Activated B cell treated with CpG ODN at 0.5 μM for 24 hours (primary cell): ENCODE results near the gene PARN. TPM values are rescaled to one million over a fixed set of nuclear protein-coding genes. Genes with fewer than 3 reads are reported as not detected.
"Not testable (repeated sequence)": the region's sequence is repeated elsewhere in the genome, so short reads cannot be mapped to it uniquely, and the experiment has no call there.

Experiments
- ATAC-seq: fragments of 200-7000 bp; cut with Tn5 transposase; one replicate; pipeline ENCODE4 v1.10.0; 2021; ENCODE audit warnings: low read depth, mild to moderate bottlenecking, moderate library complexity
- CTCF ChIA-PET: fragments of 350-600 bp; sonication (Branson Sonifier 250); formaldehyde crosslinking; loops from one replicate; lab custom pipeline; 2021; ENCODE audit warnings: antibody characterized with exemption; lab: Charles Lee
- POLR2A ChIA-PET: fragments of 350-600 bp; sonication (Branson Sonifier 250); formaldehyde crosslinking; loops from one replicate; lab custom pipeline; 2021; ENCODE audit warnings: antibody characterized with exemption; lab: Charles Lee
- DNase-seq: peaks from one replicate; pipeline ENCODE4 v3.0.0; 2022
- H3K27ac Mint-ChIP-seq: one replicate; pipeline ENCODE4 v1.8.0; 2020; ENCODE audit warnings: mixed read lengths
- H3K27me3 Mint-ChIP-seq: one replicate; pipeline ENCODE4 v1.8.0; 2021; ENCODE audit warnings: mixed read lengths
- H3K36me3 Mint-ChIP-seq: one replicate; pipeline ENCODE4 v1.8.0; 2021; ENCODE audit warnings: low read depth, mixed read lengths
- H3K4me1 Mint-ChIP-seq: one replicate; pipeline ENCODE4 v1.8.0; 2021; ENCODE audit warnings: mixed read lengths
- H3K4me3 Mint-ChIP-seq: one replicate; pipeline ENCODE4 v1.8.0; 2020; ENCODE audit warnings: mild to moderate bottlenecking, mixed read lengths
- H3K9me3 Mint-ChIP-seq: one replicate; pipeline ENCODE4 v1.8.0; 2020; ENCODE audit warnings: mixed read lengths
- intact Hi-C: fragments of 100-400 bp; cut with micrococcal nuclease; formaldehyde crosslinking; loops from one replicate; pipeline ENCODE4 v1.15.1; 2024
- total RNA-seq: library from RNA; stranded (reverse); gene quantifications from 2 replicates; pipeline ENCODE4 v1.2.3, GENCODE V29; 2022
- TF ChIP-seq, protein P1 (sequence below): fragments of 200-600 bp; IDR thresholded peaks from one replicate; pipeline ENCODE4 v1.8.0; 2022; ENCODE audit warnings: antibody characterized with exemption, mild to moderate bottlenecking

Gene PARN
- total RNA-seq, 1 donor from 2014 or later, result 47.3 TPM

DNA sequence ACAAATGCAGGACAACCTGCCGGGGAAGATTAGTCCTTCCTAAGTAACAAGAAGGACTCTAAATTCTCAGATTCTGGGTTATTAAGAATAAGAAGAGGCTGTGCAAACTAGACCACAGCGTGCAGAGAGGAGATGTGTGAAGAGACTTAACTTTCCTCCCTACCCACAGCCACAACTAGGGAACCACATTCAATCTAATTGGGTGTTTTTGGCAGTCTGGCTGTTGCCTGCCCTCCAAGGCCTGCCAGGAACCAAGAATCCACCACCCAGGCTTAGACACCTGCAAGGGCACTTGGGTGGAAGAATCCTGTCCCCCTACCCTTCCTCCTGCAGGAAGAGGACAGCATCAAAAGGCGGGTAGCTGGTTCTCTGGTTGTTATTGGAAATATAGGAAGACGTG lies 202.0 kb downstream of the PARN start:
- Mint-ChIP-seq H3K27ac (no peak overlapping the region), H3K36me3 (peaks cover 18% of the 10 kb centered on the region), H3K27me3 (no peaks in the 10 kb centered on the region), H3K4me1 (no peaks in the 10 kb centered on the region), H3K9me3 (peaks cover 6% of the 10 kb centered on the region), H3K4me3 (no peak overlapping the region)
- intact Hi-C loops, result no loop called here
- ChIA-PET POLR2A (no interaction called here), CTCF (no interaction called here)
- ATAC-seq (no peak), DNase-seq (no peak)
- TF ChIP-seq, protein P1, sequence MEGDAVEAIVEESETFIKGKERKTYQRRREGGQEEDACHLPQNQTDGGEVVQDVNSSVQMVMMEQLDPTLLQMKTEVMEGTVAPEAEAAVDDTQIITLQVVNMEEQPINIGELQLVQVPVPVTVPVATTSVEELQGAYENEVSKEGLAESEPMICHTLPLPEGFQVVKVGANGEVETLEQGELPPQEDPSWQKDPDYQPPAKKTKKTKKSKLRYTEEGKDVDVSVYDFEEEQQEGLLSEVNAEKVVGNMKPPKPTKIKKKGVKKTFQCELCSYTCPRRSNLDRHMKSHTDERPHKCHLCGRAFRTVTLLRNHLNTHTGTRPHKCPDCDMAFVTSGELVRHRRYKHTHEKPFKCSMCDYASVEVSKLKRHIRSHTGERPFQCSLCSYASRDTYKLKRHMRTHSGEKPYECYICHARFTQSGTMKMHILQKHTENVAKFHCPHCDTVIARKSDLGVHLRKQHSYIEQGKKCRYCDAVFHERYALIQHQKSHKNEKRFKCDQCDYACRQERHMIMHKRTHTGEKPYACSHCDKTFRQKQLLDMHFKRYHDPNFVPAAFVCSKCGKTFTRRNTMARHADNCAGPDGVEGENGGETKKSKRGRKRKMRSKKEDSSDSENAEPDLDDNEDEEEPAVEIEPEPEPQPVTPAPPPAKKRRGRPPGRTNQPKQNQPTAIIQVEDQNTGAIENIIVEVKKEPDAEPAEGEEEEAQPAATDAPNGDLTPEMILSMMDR, result no peak

DNA sequence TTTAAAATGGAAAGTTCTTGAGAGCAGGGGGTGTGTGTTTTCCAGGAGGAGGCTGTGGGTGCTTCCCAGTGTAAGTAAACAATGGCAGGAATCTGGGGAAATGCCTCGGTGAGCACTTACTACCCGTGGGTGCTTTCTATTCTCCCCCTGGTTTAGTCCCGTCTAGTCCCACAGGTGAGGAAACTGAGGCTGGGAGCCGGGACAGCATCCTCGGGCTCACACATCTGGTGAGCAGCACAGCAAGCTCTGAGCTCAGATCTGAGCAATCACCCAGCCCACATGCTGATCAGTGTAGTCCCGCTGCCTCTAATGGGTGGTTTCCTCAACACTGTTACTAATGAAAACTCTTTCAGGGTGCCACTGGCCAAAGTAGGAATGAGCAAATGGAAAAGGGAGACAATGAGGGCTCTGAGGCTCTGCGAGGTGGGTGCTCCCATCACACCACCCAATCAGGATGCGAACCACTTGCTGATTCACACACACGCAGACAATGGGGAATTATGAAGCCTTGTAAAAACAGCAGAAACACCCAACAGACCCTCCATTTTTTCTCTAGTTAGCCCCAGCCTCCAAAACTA lies 202.6 kb downstream of the PARN start:
- TF ChIP-seq, protein P1, result no peak
- Mint-ChIP-seq H3K27ac (no peak overlapping the region), H3K27me3 (no peaks in the 10 kb centered on the region), H3K4me1 (no peaks in the 10 kb centered on the region), H3K9me3 (peaks cover 5% of the 10 kb centered on the region), H3K36me3 (peaks cover 18% of the 10 kb centered on the region), H3K4me3 (no peak overlapping the region)
- intact Hi-C loops, result no loop called here
- DNase-seq (no peak), ATAC-seq (no peak)
- CTCF ChIA-PET, result no interaction called here
- POLR2A ChIA-PET, result no interaction called here

DNA sequence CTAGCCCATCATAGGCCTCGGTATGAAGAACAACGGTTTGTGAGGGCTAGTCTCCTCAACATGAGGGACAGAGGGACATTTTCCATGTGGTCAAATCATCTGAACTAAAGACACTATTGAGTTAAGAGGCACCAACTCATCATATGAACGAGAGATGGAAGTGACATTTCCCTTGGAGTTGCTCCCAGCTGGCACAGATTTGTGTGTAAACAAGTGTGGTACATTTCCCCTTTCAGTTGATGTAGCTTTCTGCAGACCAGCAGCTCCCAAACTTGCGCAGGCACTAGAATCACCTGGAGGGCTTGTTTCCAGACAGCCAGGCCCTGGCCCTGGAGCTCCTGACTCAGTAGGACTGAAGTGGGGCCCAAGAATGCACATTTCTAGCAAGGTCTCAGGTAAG lies 205.5 kb downstream of the PARN start:
- H3K27me3 Mint-ChIP-seq, result no peaks in the 10 kb centered on the region
- intact Hi-C loops, result no loop called here
- no peak overlapping the region for H3K27ac Mint-ChIP-seq
- H3K36me3 Mint-ChIP-seq, result peaks cover 9% of the 10 kb centered on the region
- H3K9me3 Mint-ChIP-seq, result no peaks in the 10 kb centered on the region
- ATAC-seq (no peak), DNase-seq (no peak)
- ChIA-PET POLR2A (no interaction called here), CTCF (no interaction called here)
- no peaks in the 10 kb centered on the region for H3K4me1 Mint-ChIP-seq
- no peak overlapping the region for H3K4me3 Mint-ChIP-seq
- TF ChIP-seq, protein P1, result no peak

DNA sequence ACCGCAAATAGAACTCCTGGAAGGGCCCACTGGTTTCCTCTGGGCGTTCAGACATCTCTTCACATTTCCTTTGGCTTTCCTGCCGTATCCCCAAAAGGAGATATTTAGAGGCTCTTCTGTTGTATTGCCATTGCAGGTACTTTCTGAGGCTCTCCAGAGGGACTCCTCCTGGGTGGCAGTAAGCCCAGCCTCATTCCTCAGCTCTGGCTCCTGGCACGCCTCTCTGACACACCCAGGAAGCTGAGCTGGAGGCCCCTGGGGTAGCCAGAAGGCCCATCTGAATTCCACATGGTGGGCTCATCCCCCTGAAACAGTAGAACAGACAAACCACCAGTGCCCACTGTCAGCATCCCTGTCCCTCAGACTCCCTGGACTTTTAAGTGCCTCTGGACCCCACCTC lies 206.7 kb downstream of the PARN start:
- H3K4me3 Mint-ChIP-seq, result no peak overlapping the region
- H3K27me3 Mint-ChIP-seq, result no peaks in the 10 kb centered on the region
- no peaks in the 10 kb centered on the region for H3K4me1 Mint-ChIP-seq
- H3K27ac Mint-ChIP-seq, result no peak overlapping the region
- peaks cover 3% of the 10 kb centered on the region for H3K36me3 Mint-ChIP-seq
- ATAC-seq (no peak), DNase-seq (no peak)
- intact Hi-C loops, result no loop called here
- CTCF ChIA-PET, result no interaction called here
- TF ChIP-seq, protein P1, result no peak
- POLR2A ChIA-PET, result no interaction called here
- H3K9me3 Mint-ChIP-seq, result no peaks in the 10 kb centered on the region

DNA sequence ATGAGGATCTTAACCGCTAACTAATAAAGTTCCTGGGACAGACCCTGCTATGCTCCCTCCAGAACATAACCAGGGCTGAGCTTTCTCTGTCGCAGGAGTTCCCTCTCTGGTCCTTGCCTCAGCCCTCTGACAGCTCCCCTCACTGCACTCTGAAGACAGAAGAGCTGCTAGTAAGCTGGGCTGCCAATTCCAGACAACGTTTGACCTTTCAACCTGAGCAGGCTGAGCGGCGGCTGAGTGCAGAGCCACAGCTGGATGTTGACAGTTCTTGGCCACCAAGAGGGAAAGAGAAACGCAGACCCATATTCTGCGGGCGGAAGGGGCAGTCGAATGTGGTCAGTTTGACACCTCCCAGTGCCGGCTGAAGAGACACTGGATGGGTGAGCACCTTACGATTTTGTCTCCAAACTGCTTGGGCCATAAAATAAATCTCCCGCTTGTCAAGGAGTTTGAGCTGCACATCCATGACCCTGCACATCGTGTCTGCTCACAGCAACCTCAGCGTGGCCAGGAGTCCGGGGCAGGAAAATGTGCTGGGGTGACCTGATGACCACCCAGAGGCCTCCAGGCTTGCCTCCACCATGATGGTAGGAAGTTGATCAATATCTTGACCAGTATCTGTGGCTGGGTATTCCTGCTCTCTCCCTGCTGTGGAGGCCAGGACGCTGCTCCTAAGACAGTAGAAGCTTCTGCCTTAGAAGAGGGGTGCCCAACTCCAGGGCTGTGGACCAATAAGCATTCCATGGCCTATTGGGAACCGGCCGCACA lies 209.2 kb downstream of the PARN start:
- Mint-ChIP-seq H3K27me3 (no peaks in the 10 kb centered on the region), H3K4me1 (peaks cover 11% of the 10 kb centered on the region), H3K36me3 (peaks cover 3% of the 10 kb centered on the region), H3K27ac (no peak overlapping the region), H3K9me3 (no peaks in the 10 kb centered on the region), H3K4me3 (no peak overlapping the region)
- DNase-seq, result no peak
- ATAC-seq, result no peak
- ChIA-PET CTCF (no interaction called here), POLR2A (interaction anchor here (0.6 kb wide), 1 partner anchor 14 kb away, joined by 4 read pairs; no protein-coding TSS in a partner anchor)
- intact Hi-C loops, result no loop called here
- TF ChIP-seq, protein P1, result no peak

DNA sequence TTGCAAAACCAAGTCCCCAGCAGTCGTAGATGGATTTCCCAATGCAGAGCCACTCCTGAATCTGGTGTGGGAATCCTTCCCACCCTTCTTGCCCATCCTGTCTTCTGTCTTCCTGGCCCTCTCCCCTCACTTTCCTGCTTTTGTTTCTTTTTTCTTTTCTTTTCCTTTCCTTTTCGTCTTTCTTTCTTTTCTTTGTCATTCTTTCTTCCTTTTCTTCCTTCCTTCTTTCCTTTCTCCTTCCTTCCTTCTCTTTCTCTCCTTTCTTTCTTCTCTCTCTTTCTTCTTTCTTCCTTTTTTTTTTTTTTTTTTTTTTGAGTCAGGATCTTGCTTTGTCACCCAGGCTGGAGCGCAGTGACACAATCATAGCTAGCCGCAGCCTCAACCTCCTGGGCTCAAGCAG lies 209.8 kb downstream of the PARN start:
- H3K27ac Mint-ChIP-seq, CTCF ChIA-PET, POLR2A ChIA-PET, H3K36me3 Mint-ChIP-seq, H3K9me3 Mint-ChIP-seq, ATAC-seq, H3K27me3 Mint-ChIP-seq, DNase-seq, H3K4me3 Mint-ChIP-seq, intact Hi-C loops: not testable (repeated sequence)
- H3K4me1 Mint-ChIP-seq, result peaks cover 15% of the 10 kb centered on the region
